BJ (cell line): ENCODE measurements around the gene AOAH. TPM values are rescaled to one million over a fixed set of nuclear protein-coding genes. Genes with fewer than 3 reads are reported as not detected.

Source experiments
- CTCF ChIA-PET: fragments of 350-600 bp; formaldehyde crosslinking; extraction: SDS; loops from one replicate; lab custom pipeline; 2021; ENCODE audit warnings: antibody characterized with exemption, inconsistent platforms; lab: Yijun Ruan, JAX
- POLR2A ChIA-PET: fragments of 300-600 bp; sonication (Branson Sonifier 250); formaldehyde crosslinking; extraction: SDS; loops from one replicate; lab custom pipeline; 2021; ENCODE audit warnings: antibody characterized with exemption; lab: Charles Lee
- DNase-seq: peaks from one replicate; pipeline ENCODE4 v3.0.0-alpha.2; 2011; ENCODE audit warnings: low read depth
- H3K27me3 ChIP-seq: 2 replicates; pipeline ENCODE4 v1.6.0; 2011; ENCODE audit warnings: low read length; ENCODE audit not compliant: control insufficient read depth, insufficient read depth
- H3K36me3 ChIP-seq: 2 replicates; pipeline ENCODE4 v1.5.1; 2011; ENCODE audit warnings: low read length; ENCODE audit not compliant: control insufficient read depth, insufficient read depth
- H3K4me3 ChIP-seq: 2 replicates; pipeline ENCODE4 v1.5.1; 2011; ENCODE audit warnings: low read depth, mild to moderate bottlenecking, control low read depth, low read length
- CTCF ChIP-seq: IDR thresholded peaks from 2 replicates; pipeline ENCODE4 v1.5.1; 2011; ENCODE audit warnings: low read depth, mild to moderate bottlenecking, control low read depth, inconsistent platforms, low read length, moderate library complexity; ENCODE audit not compliant: insufficient read depth
- polyA plus RNA-seq: library from polyadenylated mRNA; depleted of rRNA; stranded (reverse); fragments of >200 nt; gene quantifications from 2 replicates; pipeline ENCODE4 v1.2.3, GENCODE V29; 2011

AOAH gene
- polyA plus RNA-seq, 1 experiment, result not detected

GRCh38 chr7:36617408-36617807 is 106.9 kb downstream of the AOAH start:
- H3K36me3 ChIP-seq, result no peaks in the 10 kb centered on the region
- H3K27me3 ChIP-seq, result peaks cover 7% of the 10 kb centered on the region
- no peak for DNase-seq
- POLR2A ChIA-PET, result no interaction called here
- no peak for TF ChIP-seq CTCF
- H3K4me3 ChIP-seq, result no peak overlapping the region
- CTCF ChIA-PET, result no interaction called here

- DNase-seq, result no peak
- Histone ChIP-seq H3K27me3 (peaks cover 7% of the 10 kb centered on the region), H3K36me3 (no peaks in the 10 kb centered on the region), H3K4me3 (no peak overlapping the region)
- TF ChIP-seq CTCF, result no peak
- ChIA-PET POLR2A (no interaction called here), CTCF (interaction anchor here (0.7 kb wide), 1 partner anchor 14 kb away, joined by 3 read pairs; no protein-coding TSS in a partner anchor)
Measured at GRCh38 chr7:36615852-36616540, 108.3 kb downstream of the AOAH start.

- POLR2A ChIA-PET, result no interaction called here
- no peak for TF ChIP-seq CTCF
- no peak overlapping the region for H3K4me3 ChIP-seq
- no peak for DNase-seq
- CTCF ChIA-PET, result no interaction called here
- H3K36me3 ChIP-seq, result no peaks in the 10 kb centered on the region
- peaks cover 9% of the 10 kb centered on the region for H3K27me3 ChIP-seq
Measured at GRCh38 chr7:36614959-36615358, 109.3 kb downstream of the AOAH start.

GRCh38 chr7:36613031-36613614 is 111.2 kb downstream of the AOAH start:
- POLR2A ChIA-PET, result no interaction called here

More at GRCh38 chr7:36613031-36613614, 111.2 kb downstream of the AOAH start:
- Histone ChIP-seq H3K27me3 (peaks cover 6% of the 10 kb centered on the region; the same call in 1 of the 2 replicates), H3K36me3 (no peaks in the 10 kb centered on the region), H3K4me3 (no peak overlapping the region)
- no peak for DNase-seq
- TF ChIP-seq CTCF, result no peak
- CTCF ChIA-PET, result no interaction called here
